Transverse colon (tissue), 4 donors: ENCODE results near the gene DIS3L. TPM values are rescaled to one million over a fixed set of nuclear protein-coding genes. Genes with fewer than 3 reads are reported as not detected.
A peak's percentile ranks its signal among the peaks of the same experiment; 100 is the strongest.
"Not testable (repeated sequence)": the region's sequence is repeated elsewhere in the genome, so short reads cannot be mapped to it uniquely, and the experiment has no call there.

Experiments used
- DNase-seq: peaks from one replicate; pipeline ENCODE4 v3.0.0-alpha.2; 2019
- H3K27ac ChIP-seq, 4 donors: fragments of 200-600 bp; sonication (generic); 2 replicates each; pipeline ENCODE4 v1.5.1; 2016 to 2018; ENCODE audit warnings: inconsistent platforms in 4 of 4
- H3K27me3 ChIP-seq: fragments of 200-600 bp; sonication (generic); 2 replicates; pipeline ENCODE4 v1.5.1; 2017; ENCODE audit warnings: inconsistent platforms
- H3K36me3 ChIP-seq, 4 donors: fragments of 200-600 bp; sonication (generic); 2 replicates each; pipeline ENCODE4 v1.5.1; 2017 to 2019; ENCODE audit warnings: inconsistent platforms in 4 of 4
- H3K4me1 ChIP-seq, 4 donors: fragments of 200-600 bp; sonication (generic); 2 replicates each; pipeline ENCODE4 v1.5.1; 2017 to 2020; ENCODE audit warnings: inconsistent platforms in 4 of 4
- H3K4me3 ChIP-seq, 4 donors: fragments of 200-600 bp; sonication (generic); 1 replicate in 1 of 4; 2 replicates in 3 of 4; pipeline versions ENCODE4 v1.5.1 to v1.6.1; 2017 to 2019; ENCODE audit warnings: inconsistent platforms in 4 of 4
- H3K9me3 ChIP-seq, 2 donors: fragments of 200-600 bp; sonication (generic); 2 replicates each; pipeline ENCODE4 v1.5.1; 2017 to 2019; ENCODE audit warnings: inconsistent platforms in 2 of 2
- CTCF ChIP-seq, 5 experiments: fragments of 200-600 bp in 3 of 5; fragments of 450-650 bp in 2 of 5; sonication (generic) in 3 of 5; IDR thresholded peaks; 1 replicate in 2 of 5; 2 replicates in 3 of 5; pipeline ENCODE4 v1.5.1; 2016 to 2017; ENCODE audit warnings: antibody characterized with exemption in 5 of 5, inconsistent platforms in 3 of 5, mild to moderate bottlenecking in 2 of 5, moderate library complexity in 1 of 5
- EP300 ChIP-seq: sonication (generic); formaldehyde crosslinking; IDR thresholded peaks from one replicate; pipeline ENCODE4 v1.6.1; 2017; ENCODE audit warnings: antibody characterized with exemption, low read depth
- POLR2A ChIP-seq: fragments of 450-650 bp; IDR thresholded peaks from one replicate; pipeline ENCODE4 v1.6.1; 2016; ENCODE audit warnings: antibody characterized with exemption, mild to moderate bottlenecking, moderate library complexity
- POLR2AphosphoS5 ChIP-seq, 3 donors: sonication (generic); formaldehyde crosslinking; IDR thresholded peaks; one replicate each; pipeline ENCODE4 v1.6.1; 2016; ENCODE audit warnings: antibody characterized with exemption in 3 of 3
- WGBS, 2 donors: methylation state at CpG; one replicate each; pipeline ENCODE4 v1.1.5; 2018; ENCODE audit warnings: low coverage in 1 of 2; 5-methylcytosine and 5-hydroxymethylcytosine counted together
- in situ Hi-C, 4 donors: fragments of 200-750 bp; cut with MboI; loops; one replicate each; pipeline versions ENCODE4 v1.15.0 to v1.15.1; 2017; ENCODE audit warnings: low sequenced_read_pairs in 3 of 4, low pct_ligation_motif_present in 1 of 4, low pct_unique_long_range_greater_than_20kb in 1 of 4
- intact Hi-C: fragments of 100-400 bp; cut with DNase I; formaldehyde crosslinking; loops from one replicate; pipeline ENCODE4 v1.15.1; 2023; ENCODE audit warnings: low total_unique reads
- total RNA-seq, 4 donors: library from RNA; depleted of rRNA; stranded (reverse); fragments of >200 nt; gene quantifications; one replicate each; pipeline ENCODE4 v1.1.0, GENCODE V29; 2016

DIS3L gene
- total RNA-seq = 10 to 100 TPM; 17.6 to 24.8 (median 24.3) TPM

DNA sequence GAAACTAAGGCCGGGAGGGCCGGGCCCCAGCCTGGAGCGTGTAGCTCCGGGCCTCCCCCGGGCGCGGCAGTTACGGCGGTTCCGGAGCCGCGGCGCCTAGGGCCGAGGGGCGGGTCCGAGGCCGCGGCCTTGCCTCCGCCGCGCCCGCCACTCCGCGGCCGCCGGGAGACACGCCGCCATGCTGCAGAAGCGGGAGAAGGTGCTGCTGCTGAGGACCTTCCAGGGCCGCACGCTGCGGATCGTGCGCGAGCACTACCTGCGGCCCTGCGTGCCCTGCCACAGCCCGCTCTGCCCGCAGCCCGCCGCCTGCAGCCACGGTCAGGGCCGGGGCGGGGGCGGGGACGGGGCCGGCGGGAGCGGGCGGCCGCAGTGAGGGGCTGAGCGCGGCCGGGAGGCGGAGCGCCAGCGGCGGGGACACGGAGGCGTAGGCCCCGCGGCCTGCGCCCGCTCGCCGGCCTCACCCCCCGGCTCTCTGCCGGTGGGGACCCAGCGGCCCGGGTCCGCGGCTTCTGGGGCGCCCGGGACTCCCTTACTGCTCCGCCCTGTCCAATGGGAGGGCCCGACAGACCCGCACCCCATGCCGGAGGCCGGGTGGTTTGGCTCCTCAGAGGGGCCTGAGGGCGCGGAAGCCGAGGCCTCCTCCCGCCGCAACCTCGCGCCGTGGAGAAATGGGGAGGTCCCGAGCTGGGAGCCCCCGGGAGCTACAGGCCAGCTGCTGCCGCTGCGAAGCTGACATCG, at the start of gene DIS3L:
Gene DIS3L (plus strand): TSS at position 150 of the 738 bp plus-strand sequence. CDS start 29 bp downstream, at position 179.
- no peaks in the 10 kb centered on the region for H3K36me3 ChIP-seq
- H3K4me3 ChIP-seq = peak within 1 kb of the TSS; percentile 67 to 84 (median 74)
- no peaks in the 10 kb centered on the region for H3K27me3 ChIP-seq
- H3K9me3 ChIP-seq = no peaks in the 10 kb centered on the region
- in situ Hi-C loops = no loop called here
- peak; percentile 75 for DNase-seq
- intact Hi-C loops = no loop called here
- 1% methylated on average over 27 of the region's 92 CpGs; no CpG with 5 or more reads in 1 of the 2 donors for WGBS, 2 donors
- peak within 1 kb of the TSS; percentile 93 to 97 (median 96) for H3K27ac ChIP-seq
- H3K4me1 ChIP-seq = peaks cover 16 to 32% (median 24%) of the 10 kb centered on the region in 4 donors
- TF ChIP-seq POLR2AphosphoS5 (IDR thresholded peaks at IDR 0.05) (peak in 2 of 3 donors; percentile 52 to 62), EP300 (no peak), POLR2A (peak; percentile 25), CTCF (IDR thresholded peaks at IDR 0.05) (no peak)

- peaks cover 39% of the 10 kb centered on the region for H3K27me3 ChIP-seq
- H3K4me3 ChIP-seq, intact Hi-C loops, H3K4me1 ChIP-seq, H3K27ac ChIP-seq, DNase-seq, in situ Hi-C loops, H3K36me3 ChIP-seq, H3K9me3 ChIP-seq: not testable (repeated sequence)
- WGBS, 2 donors = 80 to 83% methylated on average over 5 of the region's 5 CpGs
Measured at GRCh38 chr15:66245832-66246231, 47.5 kb upstream of the DIS3L start.

- TF ChIP-seq POLR2AphosphoS5 (IDR thresholded peaks at IDR 0.05) (no peak), POLR2A (no peak), CTCF (IDR thresholded peaks at IDR 0.05) (no peak), EP300 (no peak)
- intact Hi-C loops (no loop called here), in situ Hi-C loops (no loop called here)
- Histone ChIP-seq H3K27me3 (peaks cover 50% of the 10 kb centered on the region), H3K36me3 (no peaks in the 10 kb centered on the region), H3K9me3 (no peaks in the 10 kb centered on the region), H3K4me3 (no peak overlapping the region), H3K27ac (no peak overlapping the region), H3K4me1 (peaks cover 0 to 6% (median 4%) of the 10 kb centered on the region in 4 donors)
- 90% methylated on average over 1 of the region's 1 CpG; no CpG with 5 or more reads in 1 of the 2 donors for WGBS, 2 donors
- DNase-seq = no peak
Measured at GRCh38 chr15:66246937-66247336, 46.4 kb upstream of the DIS3L start.

DNA sequence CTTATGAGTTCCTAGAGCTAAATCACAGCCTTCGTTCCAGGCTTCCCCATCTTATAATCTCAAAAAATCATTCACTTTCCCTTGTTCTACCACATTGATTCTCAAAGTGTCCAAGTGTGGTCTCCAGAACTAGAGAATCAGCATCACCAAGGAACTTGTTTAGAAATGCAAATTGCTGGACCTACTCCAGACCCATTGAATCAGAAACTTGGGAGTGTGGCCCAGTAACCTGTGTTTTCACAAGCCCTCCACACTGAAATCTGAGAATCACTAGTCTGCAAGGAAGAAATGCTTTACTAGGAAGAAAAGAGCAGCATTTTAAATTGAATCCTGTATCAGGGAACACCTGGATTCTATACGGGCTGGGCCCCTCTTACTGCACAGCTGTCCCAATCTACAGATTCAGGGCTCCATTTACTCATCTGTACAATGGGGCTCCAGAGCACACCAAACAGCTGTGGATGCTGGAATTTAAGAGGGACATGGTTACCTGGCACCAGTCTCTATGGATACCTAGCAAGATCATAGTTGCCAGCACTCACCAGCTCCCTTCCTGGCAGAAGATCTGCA, 43.7 kb upstream of the DIS3L start:
- peaks cover 77% of the 10 kb centered on the region for H3K27me3 ChIP-seq
- H3K36me3 ChIP-seq = no peaks in the 10 kb centered on the region
- TF ChIP-seq POLR2A (no peak), POLR2AphosphoS5 (IDR thresholded peaks at IDR 0.05) (no peak), CTCF (IDR thresholded peaks at IDR 0.05) (no peak), EP300 (no peak)
- no peaks in the 10 kb centered on the region for H3K9me3 ChIP-seq
- 70 to 80% methylated on average over 2 of the region's 2 CpGs for WGBS, 2 donors
- DNase-seq = no peak
- no peak overlapping the region for H3K4me3 ChIP-seq
- intact Hi-C loops = no loop called here
- H3K4me1 ChIP-seq = peaks cover 5 to 33% (median 30%) of the 10 kb centered on the region in 4 donors
- in situ Hi-C loops = no loop called here
- H3K27ac ChIP-seq = no peak overlapping the region
